ENCODE measurements around the gene RAI1.

Gene RAI1

GRCh38 chr17:17752089-17752820 lies 71.0 kb downstream of the RAI1 start:
- no peak for DNase-seq

DNA sequence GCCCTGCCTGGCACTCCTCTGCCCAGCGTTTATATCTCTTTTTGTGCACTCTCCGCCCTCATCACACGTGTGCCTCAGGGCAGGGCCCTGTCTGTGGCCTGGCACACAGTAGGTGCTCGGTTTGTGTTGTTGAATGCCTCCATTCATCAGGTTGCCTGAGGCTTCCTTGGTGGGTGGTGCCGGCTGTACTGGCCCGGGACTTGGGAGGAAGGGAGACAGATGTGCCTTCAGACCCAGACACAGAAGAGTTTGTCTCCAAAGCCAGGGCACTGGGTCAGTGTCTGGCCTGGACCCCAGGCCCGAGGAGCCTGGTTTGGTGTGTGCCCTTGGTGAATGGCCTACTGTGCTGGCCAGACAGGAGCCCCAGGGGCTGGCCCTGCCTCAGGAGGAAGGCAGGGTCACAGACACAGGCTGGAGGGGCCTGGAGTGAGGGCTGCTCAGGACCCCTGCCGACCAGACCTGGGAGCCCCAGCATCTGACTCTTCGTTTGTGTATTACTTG lies 71.6 kb downstream of the RAI1 start:
- no peak for DNase-seq

- DNase-seq, result no peak
Observed at GRCh38 chr17:17754719-17755686, 73.7 kb downstream of the RAI1 start.

- DNase-seq, result no peak
Observed at GRCh38 chr17:17755715-17756114, 74.5 kb downstream of the RAI1 start.

- DNase-seq, result no peak
Observed at GRCh38 chr17:17757391-17757791, 76.1 kb downstream of the RAI1 start.

DNA sequence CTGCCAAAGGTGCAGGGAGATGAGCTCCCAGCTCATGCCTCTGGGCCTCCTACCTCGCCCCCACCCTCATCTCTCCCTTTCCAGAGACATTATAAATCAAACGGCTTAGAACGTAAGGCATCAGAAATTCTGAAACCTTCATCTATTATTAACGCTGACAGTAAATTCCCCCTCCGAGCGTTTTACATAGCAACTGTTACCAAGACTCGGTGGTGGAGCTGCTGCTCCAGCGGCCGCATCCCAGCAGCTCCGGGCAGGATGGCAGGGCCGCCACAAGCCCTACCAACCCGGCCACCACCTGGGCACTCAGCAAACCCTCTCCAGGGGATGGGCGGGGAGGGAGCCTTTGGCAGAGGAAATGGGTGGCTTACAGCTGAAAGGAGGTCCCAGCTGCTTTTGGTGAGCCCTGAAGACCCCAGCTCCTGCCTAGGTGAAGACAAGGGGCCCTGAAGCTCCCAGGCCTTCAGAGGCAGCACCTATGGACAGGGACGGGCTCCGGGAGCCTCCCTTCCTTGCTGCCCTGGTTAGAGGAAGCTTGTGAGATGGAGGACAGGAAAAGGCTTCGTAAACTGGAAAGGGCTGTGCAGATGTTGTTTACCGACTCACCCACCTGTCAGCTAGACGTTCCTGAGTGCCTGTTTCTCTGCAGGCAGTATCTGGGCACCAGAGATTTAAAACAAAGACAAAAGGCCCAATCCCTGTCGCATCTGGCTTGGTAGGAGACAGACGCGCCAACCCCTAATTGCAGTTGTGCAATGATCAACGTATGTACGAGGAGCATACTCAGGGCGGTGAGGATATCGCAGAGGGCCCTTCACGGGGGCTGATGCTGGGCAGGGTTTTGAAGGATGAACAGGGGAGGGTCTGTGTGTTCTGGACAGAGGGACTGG lies 76.9 kb downstream of the RAI1 start:
- no peak for DNase-seq

GRCh38 chr17:17758941-17759563 lies 77.8 kb downstream of the RAI1 start:
- no peak for DNase-seq

DNA sequence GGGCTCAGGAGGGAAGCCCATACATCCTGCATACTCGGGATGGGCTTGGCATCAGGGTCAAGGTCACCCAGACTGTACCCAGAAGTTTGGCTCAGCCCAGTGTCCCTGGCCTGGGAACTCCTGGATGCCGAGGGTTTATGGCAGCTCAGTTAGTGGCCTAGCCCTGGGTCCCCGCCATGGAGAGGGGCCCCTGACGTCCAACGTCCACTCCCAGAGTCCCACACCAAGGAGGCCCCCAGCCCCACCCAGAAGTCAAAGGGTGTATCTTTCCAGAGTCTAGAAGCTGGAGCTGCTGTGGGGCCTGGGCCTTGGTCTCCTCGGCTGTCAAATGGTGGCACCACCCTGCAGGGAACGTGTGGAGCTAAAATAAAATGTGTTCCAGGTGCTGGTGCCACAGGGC lies 79.1 kb downstream of the RAI1 start:
- DNase-seq, result no peak

DNA sequence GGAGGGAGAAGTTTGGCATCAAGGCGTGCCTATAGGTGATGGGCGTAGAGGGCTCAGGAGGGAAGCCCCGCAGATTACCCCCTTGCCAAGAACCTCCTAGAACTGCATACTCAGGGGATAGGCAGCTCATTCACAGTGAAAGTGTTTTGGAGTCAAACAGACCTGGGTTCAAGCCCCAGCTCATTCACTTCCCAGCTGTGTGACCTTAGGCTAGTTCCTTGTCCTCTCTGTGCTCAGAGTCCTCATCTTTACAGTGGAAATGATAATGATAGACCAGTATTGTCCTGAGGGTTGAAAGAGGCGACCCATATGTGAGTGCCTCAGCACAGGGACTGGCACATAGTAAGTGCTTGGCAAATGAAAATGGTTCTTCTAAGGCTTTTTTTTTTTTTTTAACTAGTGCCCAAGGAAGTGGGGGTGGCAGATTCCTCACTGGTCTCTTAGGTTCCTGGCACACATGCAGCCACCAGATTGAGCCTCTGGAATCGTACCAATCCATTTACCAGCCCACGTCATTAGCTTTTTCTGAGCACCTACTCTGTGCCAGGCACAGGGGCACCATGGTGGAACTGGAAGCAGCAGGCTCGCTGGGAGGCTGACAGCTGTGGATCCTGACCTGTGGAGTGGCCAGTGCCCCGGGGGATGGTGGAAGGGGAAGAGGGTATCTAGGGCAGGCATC lies 79.8 kb downstream of the RAI1 start:
- DNase-seq, result no peak

GRCh38 chr17:17761894-17762743 lies 80.9 kb downstream of the RAI1 start:
- no peak for DNase-seq

GRCh38 chr17:17762744-17763105 lies 81.5 kb downstream of the RAI1 start:
- DNase-seq, result no peak

GRCh38 chr17:17763136-17763535 lies 81.9 kb downstream of the RAI1 start:
- no peak for DNase-seq

DNA sequence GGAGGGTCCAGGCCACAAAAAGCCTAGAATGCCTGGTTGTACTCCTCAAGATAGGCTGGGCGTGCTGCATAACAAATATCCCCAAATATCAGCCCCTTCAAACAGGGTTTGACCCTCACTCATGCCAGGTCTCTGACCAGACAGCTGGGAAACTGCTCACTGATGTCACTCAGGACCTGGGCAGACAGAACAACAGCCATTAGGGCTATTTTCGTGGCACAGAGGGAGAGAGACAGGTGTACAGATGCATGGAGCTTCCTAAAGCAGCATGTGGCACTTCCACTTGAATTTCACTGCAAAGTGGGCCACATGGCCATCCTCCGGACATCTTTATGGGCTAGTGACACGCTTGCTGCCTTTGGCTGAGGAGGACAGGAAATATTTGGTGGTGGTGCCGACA lies 82.5 kb downstream of the RAI1 start:
- DNase-seq, result no peak

- DNase-seq, result no peak
Observed at GRCh38 chr17:17765359-17766076, 84.3 kb downstream of the RAI1 start.

- DNase-seq, result no peak
Observed at GRCh38 chr17:17766077-17766743, 85.0 kb downstream of the RAI1 start.

DNA sequence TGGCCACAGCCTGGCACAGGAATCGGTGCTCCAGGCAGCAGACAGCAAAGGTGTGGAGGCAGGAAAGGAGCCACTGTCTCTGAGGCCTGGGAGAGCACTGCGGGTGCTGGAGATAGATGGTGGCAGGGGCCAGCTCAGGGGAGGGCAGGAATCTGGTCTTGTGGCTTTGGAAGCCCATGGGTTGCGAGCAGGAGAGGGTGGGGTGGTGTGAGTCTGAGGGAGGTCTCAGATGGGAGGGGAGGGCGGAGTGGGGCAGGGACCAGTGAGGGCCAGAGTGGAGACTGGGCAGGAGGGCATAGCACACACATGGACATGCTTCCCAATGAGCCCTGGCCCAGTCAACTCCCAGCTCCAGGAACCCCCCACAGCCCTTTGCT lies 85.5 kb downstream of the RAI1 start:
- DNase-seq, result no peak

DNA sequence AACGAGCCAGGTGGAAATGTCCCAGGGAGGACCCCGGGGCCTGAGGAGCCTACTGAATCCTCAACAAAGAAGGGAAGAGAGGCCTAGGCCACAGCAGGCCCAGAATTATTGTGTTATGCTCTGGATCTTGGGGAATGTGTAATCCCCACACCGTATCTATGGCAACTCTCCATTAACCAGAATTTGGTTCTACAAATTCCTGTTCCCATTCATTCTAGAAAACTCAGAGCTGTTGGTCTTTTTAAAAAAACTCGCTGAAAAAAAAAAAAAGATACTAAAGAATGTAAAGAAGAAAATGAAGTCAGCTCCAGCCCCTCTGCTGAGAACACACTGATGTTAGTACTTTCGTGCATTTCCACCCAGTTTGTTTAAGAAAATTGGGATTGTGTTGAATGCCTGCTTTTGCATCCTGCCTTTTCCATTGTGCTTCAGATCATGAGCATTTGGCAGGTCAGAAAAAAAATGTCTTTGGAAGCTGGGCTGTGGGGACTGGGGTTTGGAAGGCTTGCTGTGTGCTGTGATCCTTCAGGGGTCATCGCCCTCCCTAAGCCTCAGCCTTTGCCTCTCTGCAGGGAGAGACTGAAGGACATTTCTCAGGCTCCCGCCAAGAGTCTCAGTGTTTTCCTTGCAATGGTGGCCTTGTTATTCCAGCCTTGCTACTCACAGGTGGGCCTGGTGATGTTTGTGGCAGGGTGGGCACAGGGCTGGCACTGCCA lies 86.1 kb downstream of the RAI1 start:
- DNase-seq, result no peak

DNA sequence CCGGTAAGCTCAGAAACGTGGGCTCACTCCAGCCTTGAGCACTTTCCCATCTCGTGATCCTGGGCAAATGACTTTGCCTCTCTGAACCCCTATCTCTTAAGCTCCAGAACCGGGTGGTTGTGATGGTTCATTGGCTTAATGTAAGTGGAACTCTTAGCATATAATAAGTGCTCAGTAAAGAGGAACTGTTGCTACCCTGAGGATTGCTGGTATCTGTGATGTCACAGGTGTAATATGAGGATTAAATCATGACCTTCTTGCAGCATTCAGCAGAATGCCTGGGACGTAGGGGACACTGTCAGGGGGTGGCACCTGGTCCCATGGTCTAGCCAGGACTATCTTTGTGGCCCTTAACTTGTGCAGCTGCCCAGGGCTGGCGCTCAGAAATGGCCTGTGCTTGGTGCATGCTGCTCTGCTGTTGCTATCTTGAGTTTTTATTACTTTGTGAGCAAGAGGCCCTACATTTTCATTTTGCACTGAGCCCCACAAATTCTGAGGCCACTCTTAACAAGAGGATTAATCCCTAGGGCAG lies 86.7 kb downstream of the RAI1 start:
- DNase-seq, result no peak

Data from NCI-H446 treated with DMSO at 0.1 percent for 48 hours (cell line).